Lung (tissue), 12 donors: ENCODE results near the gene TMPRSS7. TPM values are rescaled to one million over a fixed set of nuclear protein-coding genes. Genes with fewer than 3 reads are reported as not detected.

Experiments
- ATAC-seq: fragments of 200-7000 bp; cut with Tn5 transposase; one replicate; pipeline ENCODE4 v1.9.1; 2020; ENCODE audit warnings: moderate number of reproducible peaks; ENCODE audit not compliant: insufficient read depth, low FRiP score
- DNase-seq, 3 donors: peaks; one replicate each; pipeline ENCODE4 v3.0.0-alpha.2; 2013 to 2017
- H3K27ac ChIP-seq, 2 donors: one replicate each; pipeline ENCODE4 v1.5.1; 2013; ENCODE audit warnings: mild to moderate bottlenecking in 2 of 2, moderate library complexity in 2 of 2, control low read depth in 1 of 2, inconsistent platforms in 1 of 2, low read depth in 1 of 2, low read length in 1 of 2
- H3K27me3 ChIP-seq, 3 donors: one replicate each; pipeline ENCODE4 v1.5.1; 2013; ENCODE audit warnings: low read length in 2 of 3; ENCODE audit not compliant: control insufficient read depth in 3 of 3, insufficient read depth in 3 of 3
- H3K36me3 ChIP-seq, 4 donors: one replicate each; pipeline ENCODE4 v1.5.1; 2013; ENCODE audit warnings: low read length in 4 of 4, mild to moderate bottlenecking in 1 of 4, moderate library complexity in 1 of 4; ENCODE audit not compliant: control insufficient read depth in 4 of 4, insufficient read depth in 4 of 4
- H3K4me1 ChIP-seq, 5 donors: one replicate each; pipeline ENCODE4 v1.5.1; 2013; ENCODE audit warnings: low read length in 5 of 5, mild to moderate bottlenecking in 2 of 5, moderate library complexity in 1 of 5; ENCODE audit not compliant: control insufficient read depth in 5 of 5, insufficient read depth in 5 of 5
- H3K4me3 ChIP-seq: one replicate; pipeline ENCODE4 v1.5.1; 2013; ENCODE audit warnings: mild to moderate bottlenecking, control low read depth, moderate library complexity
- H3K9ac ChIP-seq, 2 donors: one replicate each; pipeline ENCODE4 v1.5.1; 2013; ENCODE audit warnings: low read length in 2 of 2, control low read depth in 1 of 2; ENCODE audit not compliant: insufficient read depth in 1 of 2
- H3K9me3 ChIP-seq, 4 donors: one replicate each; pipeline ENCODE4 v1.5.1; 2013; ENCODE audit warnings: low read length in 3 of 4, mild to moderate bottlenecking in 1 of 4, moderate library complexity in 1 of 4; ENCODE audit not compliant: control insufficient read depth in 4 of 4, insufficient read depth in 3 of 4
- WGBS, 2 donors: extraction: QIAGEN DNeasy Blood & Tissue Kit; methylation state at CpG; one replicate each; pipeline ENCODE4 v1.1.7; 2013; 5-methylcytosine and 5-hydroxymethylcytosine counted together
- polyA plus RNA-seq, 2 donors: library from polyadenylated mRNA; stranded (reverse); fragments of 200-250 nt; gene quantifications; one replicate each; pipeline ENCODE4 v1.2.1, GENCODE V29; 2013
- total RNA-seq, 2 donors: library from RNA; depleted of rRNA in 1 of 2; stranded (reverse); fragments of >200 nt in 1 of 2; gene quantifications; one replicate each; pipeline ENCODE4 v1.2.1, GENCODE V29; 2014 to 2021
- TF ChIP-seq, protein P1 (sequence below): IDR thresholded peaks from 2 replicates; pipeline ENCODE4 v1.5.1; 2012; ENCODE audit warnings: mild to moderate bottlenecking; ENCODE audit errors: control extremely low read depth, extremely low read depth
- donor health status: control.
- donor health status: control.
- donor health status: Bipolar disorder and iron deficiency.
- donor health status: healthy.
- donor health status: DM: yes; HTN: yes; CAD: no.

TMPRSS7 gene
- total and polyA plus RNA-seq, 4 donors, result 0.09 to 0.31 (median 0.17) TPM

GRCh38 chr3:112000367-112000771 lies 34.2 kb upstream of the TMPRSS7 start:
- no peak for ATAC-seq
- H3K36me3 ChIP-seq, result peaks cover 0 to under 1% (median 0%) of the 10 kb centered on the region in 4 donors
- no peaks in the 10 kb centered on the region for H3K27me3 ChIP-seq
- no peak overlapping the region for H3K9ac ChIP-seq
- no peak overlapping the region for H3K4me3 ChIP-seq
- peaks cover 0 to 41% (median 7%) of the 10 kb centered on the region in 5 donors for H3K4me1 ChIP-seq
- no peak overlapping the region for H3K27ac ChIP-seq
- WGBS, 2 donors, result 78 to 86% methylated on average over 5 of the region's 5 CpGs
- no peaks in the 10 kb centered on the region for H3K9me3 ChIP-seq
- TF ChIP-seq, protein P1, sequence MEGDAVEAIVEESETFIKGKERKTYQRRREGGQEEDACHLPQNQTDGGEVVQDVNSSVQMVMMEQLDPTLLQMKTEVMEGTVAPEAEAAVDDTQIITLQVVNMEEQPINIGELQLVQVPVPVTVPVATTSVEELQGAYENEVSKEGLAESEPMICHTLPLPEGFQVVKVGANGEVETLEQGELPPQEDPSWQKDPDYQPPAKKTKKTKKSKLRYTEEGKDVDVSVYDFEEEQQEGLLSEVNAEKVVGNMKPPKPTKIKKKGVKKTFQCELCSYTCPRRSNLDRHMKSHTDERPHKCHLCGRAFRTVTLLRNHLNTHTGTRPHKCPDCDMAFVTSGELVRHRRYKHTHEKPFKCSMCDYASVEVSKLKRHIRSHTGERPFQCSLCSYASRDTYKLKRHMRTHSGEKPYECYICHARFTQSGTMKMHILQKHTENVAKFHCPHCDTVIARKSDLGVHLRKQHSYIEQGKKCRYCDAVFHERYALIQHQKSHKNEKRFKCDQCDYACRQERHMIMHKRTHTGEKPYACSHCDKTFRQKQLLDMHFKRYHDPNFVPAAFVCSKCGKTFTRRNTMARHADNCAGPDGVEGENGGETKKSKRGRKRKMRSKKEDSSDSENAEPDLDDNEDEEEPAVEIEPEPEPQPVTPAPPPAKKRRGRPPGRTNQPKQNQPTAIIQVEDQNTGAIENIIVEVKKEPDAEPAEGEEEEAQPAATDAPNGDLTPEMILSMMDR, result no peak
- peak in 1 of 3 donors; percentile 50 for DNase-seq

- Histone ChIP-seq H3K36me3 (no peaks in the 10 kb centered on the region), H3K27ac (no peak overlapping the region), H3K9ac (no peak overlapping the region), H3K9me3 (no peaks in the 10 kb centered on the region), H3K4me1 (peaks cover 0 to 41% (median 7%) of the 10 kb centered on the region in 5 donors), H3K27me3 (no peaks in the 10 kb centered on the region), H3K4me3 (no peak overlapping the region)
- no peak for ATAC-seq
- DNase-seq, result peak in 1 of 3 donors; percentile 29
- WGBS, 2 donors, result 65 to 72% methylated on average over 2 of the region's 2 CpGs
- TF ChIP-seq, protein P1, result no peak
These were observed 33.6 kb upstream of the TMPRSS7 start for GRCh38 chr3:112000966-112001365.

GRCh38 chr3:112001526-112001925 lies 33.0 kb upstream of the TMPRSS7 start:
- no peaks in the 10 kb centered on the region for H3K36me3 ChIP-seq
- H3K9me3 ChIP-seq, result no peaks in the 10 kb centered on the region
- peaks cover 0 to 45% (median 7%) of the 10 kb centered on the region in 5 donors for H3K4me1 ChIP-seq
- DNase-seq (no peak), ATAC-seq (no peak)
- no peak overlapping the region for H3K27ac ChIP-seq
- TF ChIP-seq, protein P1, result no peak
- no peak overlapping the region for H3K9ac ChIP-seq
- H3K4me3 ChIP-seq, result no peak overlapping the region
- WGBS, 2 donors, result 96 to 97% methylated on average over 2 of the region's 2 CpGs
- H3K27me3 ChIP-seq, result no peaks in the 10 kb centered on the region
